GM21526 (cell line): ENCODE data around the gene PPP1R9A.

ENCODE experiments used
- ATAC-seq: cut with Tn5 transposase; IDR thresholded peaks from one replicate; pipeline ENCODE4 v1.9.1; 2021; ENCODE audit warnings: moderate library complexity; ENCODE audit not compliant: unreplicated experiment, low FRiP score

Gene PPP1R9A

GRCh38 chr7:94908323-94909178 is 1.2 kb downstream of the PPP1R9A start:
- no peak for ATAC-seq

GRCh38 chr7:94909179-94909466 is 1.7 kb downstream of the PPP1R9A start:
- no peak for ATAC-seq

GRCh38 chr7:94912085-94912484 is 4.7 kb downstream of the PPP1R9A start:
- ATAC-seq, result no peak

GRCh38 chr7:94913391-94913790 is 6.0 kb downstream of the PPP1R9A start:
- no peak for ATAC-seq

- ATAC-seq, result no peak
These were observed 14.5 kb downstream of the PPP1R9A start for GRCh38 chr7:94921911-94922310.

GRCh38 chr7:94922457-94922856 is 15.1 kb downstream of the PPP1R9A start:
- no peak for ATAC-seq

- ATAC-seq, result no peak
These were observed 16.0 kb downstream of the PPP1R9A start for GRCh38 chr7:94923412-94923811.

- no peak for ATAC-seq
These were observed 20.8 kb downstream of the PPP1R9A start for GRCh38 chr7:94928168-94928707.

- ATAC-seq, result no peak
These were observed 26.0 kb downstream of the PPP1R9A start for GRCh38 chr7:94933256-94933990.

- ATAC-seq, result no peak
These were observed 32.0 kb downstream of the PPP1R9A start for GRCh38 chr7:94939395-94939794.

GRCh38 chr7:94940241-94940640 is 32.8 kb downstream of the PPP1R9A start:
- no peak for ATAC-seq

GRCh38 chr7:94941844-94942632 is 34.6 kb downstream of the PPP1R9A start:
- no peak for ATAC-seq

GRCh38 chr7:94943134-94943533 is 35.7 kb downstream of the PPP1R9A start:
- no peak for ATAC-seq

GRCh38 chr7:94949532-94949931 is 42.1 kb downstream of the PPP1R9A start:
- ATAC-seq, result no peak

GRCh38 chr7:94955807-94956206 is 48.4 kb downstream of the PPP1R9A start:
- ATAC-seq, result no peak

GRCh38 chr7:94957061-94957460 is 49.7 kb downstream of the PPP1R9A start:
- ATAC-seq, result no peak

GRCh38 chr7:94962661-94963060 is 55.3 kb downstream of the PPP1R9A start:
- no peak for ATAC-seq

- ATAC-seq, result no peak
These were observed 62.2 kb downstream of the PPP1R9A start for GRCh38 chr7:94969434-94970084.

- ATAC-seq, result no peak
These were observed 62.7 kb downstream of the PPP1R9A start for GRCh38 chr7:94970085-94970576.
